ENCODE results near the gene CARM1.
"Not testable (repeated sequence)": the region's sequence is repeated elsewhere in the genome, so short reads cannot be mapped to it uniquely, and the experiment has no call there.

Gene CARM1

GRCh38 chr19:10872546-10873107, 1.3 kb downstream of the CARM1 start:
- DNase-seq (ENCODE audit: low spot score), result no peak

DNA sequence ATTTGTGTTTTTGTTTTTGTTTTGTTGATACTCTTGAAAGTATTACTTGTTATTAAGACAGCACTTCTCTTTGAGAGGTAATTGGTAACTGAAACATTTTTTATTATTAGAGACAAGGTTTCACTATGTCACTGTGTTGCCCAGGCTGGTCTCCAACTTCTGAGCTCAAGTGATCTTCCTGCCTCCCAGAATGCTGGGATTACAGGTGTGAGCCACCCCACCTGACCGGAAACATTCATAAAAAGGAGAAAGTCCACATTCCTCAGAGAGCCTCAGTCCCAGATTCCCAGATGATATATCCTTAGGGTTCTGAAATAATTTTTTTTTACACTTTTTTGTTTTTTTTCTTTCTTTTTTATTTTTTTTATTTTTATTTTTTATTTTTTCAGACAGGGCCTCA, 2.7 kb downstream of the CARM1 start:
- no peak for DNase-seq (ENCODE audit: low spot score)

DNA sequence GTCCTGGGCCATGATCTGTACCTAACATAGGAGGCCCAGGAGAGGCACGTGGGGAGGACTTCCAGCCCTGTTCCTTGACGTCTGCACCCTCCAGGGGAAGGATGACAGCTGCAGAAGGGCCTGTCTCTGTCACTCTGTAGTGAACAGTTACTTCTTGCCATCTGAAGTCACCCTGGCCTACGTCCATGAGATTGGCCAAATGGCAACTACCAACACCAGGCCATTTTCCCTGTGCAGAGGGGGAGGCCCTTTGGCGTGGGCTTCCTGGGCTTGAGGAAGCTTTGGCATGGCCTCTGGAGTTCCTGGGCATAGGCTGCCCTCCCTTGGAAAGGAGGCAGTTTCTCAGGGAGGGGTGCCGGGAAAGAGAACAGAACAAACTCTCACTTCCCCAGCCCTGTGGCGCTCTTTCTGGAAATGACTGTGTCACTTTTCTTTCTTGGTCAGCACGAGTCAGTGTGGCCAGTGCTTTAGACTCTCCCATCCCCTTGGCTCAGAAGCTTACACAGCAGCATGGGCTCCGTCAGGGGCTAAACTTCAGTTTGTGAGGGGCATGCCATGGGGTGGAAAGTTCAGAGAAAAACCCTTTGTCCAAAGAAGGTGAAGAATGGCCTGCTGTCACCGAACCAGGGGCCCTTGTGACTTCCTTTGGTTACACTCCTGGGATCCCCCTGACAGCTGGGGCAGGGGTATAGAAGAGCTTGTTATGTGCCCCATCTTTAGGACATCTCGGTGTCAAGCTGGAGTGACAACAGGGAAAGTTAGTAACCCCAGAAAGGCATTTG, 5.3 kb downstream of the CARM1 start:
- DNase-seq (ENCODE audit: low spot score), result no peak

GRCh38 chr19:10877608-10878007, 6.3 kb downstream of the CARM1 start:
- DNase-seq (ENCODE audit: low spot score), result not testable (repeated sequence)

DNA sequence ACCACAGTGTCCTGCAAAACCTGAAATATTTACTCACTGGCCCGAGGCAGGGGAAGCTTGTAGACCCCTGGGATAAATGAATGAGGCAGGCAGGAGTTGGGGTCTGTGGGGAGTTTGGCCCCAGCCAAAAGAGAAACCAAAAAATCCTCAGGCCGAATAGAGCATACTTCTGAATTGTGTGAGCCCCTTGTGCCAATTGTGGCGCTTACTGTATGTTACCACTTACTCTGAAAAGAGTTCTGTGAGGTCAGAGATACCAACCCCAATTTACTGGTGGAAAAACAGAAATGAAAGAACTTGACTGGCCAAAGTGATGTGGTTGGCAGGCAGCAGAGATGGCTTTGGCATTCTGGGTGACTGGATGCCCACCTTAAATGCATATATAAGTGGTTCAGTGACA, 6.9 kb downstream of the CARM1 start:
- DNase-seq (ENCODE audit: low spot score), result no peak

- DNase-seq (ENCODE audit: low spot score), result no peak
Measured at GRCh38 chr19:10881403-10882107, 10.2 kb downstream of the CARM1 start.

GRCh38 chr19:10882108-10882457, 10.7 kb downstream of the CARM1 start:
- no peak for DNase-seq (ENCODE audit: low spot score)

DNA sequence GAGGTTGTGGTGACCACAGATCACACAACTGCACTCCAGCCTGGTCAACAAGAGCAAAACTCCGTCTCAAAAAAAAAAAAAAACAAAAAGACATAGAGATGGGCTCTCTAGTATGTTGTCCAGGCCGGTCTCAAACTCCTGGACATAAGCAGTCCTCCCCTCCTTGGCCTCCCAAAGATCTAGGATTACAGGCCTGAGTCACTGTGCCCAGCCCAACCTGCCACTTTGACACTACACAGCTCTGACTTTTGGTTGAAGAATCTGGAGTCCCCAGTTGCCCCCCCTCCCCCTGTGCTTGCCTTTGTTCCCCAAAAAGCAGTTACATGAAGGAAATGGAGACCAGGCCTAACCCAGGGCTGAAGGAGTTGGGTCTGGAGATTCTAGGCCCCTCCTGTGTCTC, 12.9 kb downstream of the CARM1 start:
- peak; percentile 81 for DNase-seq (ENCODE audit: low spot score)

- DNase-seq (ENCODE audit: low spot score), result no peak
Measured at GRCh38 chr19:10885201-10886169, 14.1 kb downstream of the CARM1 start.

DNA sequence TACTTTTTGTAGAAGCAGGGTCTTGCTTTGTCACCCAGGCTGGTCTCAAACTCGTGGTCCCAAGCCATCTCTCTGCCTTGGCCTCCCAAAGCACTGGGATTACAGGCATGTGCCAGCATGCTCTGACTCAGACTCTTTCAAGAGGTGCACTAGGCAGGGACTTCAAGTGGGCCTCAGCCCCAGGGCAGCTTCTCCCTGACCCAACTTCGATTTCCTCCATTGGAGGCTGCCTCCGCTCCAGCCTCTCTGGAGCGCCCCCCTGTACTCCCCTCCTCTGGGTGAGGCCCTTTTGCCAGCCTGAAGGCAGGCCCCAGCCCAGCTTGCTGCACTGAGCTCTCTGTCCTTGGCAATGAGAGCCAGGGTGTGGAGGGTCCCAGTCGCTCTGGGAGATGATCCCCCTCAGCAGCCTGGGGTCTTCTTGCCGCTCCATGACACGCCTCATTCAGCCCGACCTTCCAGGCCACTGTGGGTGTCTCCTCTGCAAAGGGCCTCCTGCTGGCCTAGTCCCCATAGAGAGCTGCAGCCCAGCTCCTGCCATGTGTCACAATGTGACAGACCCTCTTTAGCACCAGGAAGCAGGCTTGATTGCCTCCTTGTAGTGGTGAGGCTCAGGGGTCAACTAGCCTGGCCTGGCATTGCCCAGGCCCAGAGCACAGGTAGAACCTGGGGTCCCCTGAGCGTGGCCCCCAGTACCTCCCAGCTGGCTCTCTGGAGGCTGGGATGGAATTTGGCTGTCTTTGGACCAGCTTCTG, 16.4 kb downstream of the CARM1 start:
- no peak for DNase-seq (ENCODE audit: low spot score)

GRCh38 chr19:10888421-10888866, 17.1 kb downstream of the CARM1 start:
- no peak for DNase-seq (ENCODE audit: low spot score)

DNA sequence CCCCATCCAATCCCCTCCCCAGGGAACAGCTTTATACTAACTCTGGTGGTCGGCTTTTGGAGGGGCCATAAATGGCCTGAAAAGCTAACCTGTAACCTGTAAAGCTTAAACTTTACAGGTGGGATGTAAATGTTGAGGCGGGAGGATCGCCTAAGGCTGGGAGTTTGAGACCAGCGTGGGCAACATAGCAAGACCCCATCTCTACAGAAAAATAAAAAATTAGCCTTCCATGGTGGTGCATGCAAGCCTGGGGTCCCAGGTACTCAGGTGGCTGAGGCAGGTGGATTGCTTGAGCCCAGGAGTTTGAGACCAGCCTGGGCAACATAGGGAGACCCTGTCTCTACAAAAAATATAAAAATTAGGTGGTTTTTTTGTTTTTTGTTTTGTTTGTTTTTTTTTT, 18.5 kb downstream of the CARM1 start:
- DNase-seq (ENCODE audit: low spot score), result no peak

GRCh38 chr19:10891405-10892086, 20.2 kb downstream of the CARM1 start:
- no peak for DNase-seq (ENCODE audit: low spot score)

- DNase-seq (ENCODE audit: low spot score), result no peak
Measured at GRCh38 chr19:10892256-10892655, 20.9 kb downstream of the CARM1 start.

GRCh38 chr19:10894911-10895213, 23.5 kb downstream of the CARM1 start:
- DNase-seq (ENCODE audit: low spot score), result no peak

- no peak for DNase-seq (ENCODE audit: low spot score)
Measured at GRCh38 chr19:10895363-10895762, 24.0 kb downstream of the CARM1 start.

DNA sequence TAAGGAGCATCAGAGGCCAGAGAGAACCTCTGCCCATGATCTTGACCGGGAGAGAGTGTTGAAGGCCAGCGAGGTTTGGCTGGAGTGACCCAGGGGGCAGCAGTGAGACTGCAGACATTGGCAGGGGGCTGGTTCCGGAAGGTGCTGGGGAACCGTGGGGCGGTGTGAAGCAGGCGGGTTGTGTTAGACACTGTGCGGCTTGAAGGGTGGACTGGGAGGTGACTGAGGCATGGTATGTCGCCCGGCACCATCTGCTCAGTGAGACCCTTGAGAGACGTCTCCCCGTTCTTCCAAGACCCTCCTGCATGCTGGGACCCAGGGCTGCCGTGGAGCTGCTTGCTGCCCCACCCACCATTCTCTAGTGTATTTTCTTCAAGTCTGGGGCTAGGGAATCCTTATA, 24.6 kb downstream of the CARM1 start:
- DNase-seq (ENCODE audit: low spot score), result no peak

- DNase-seq (ENCODE audit: low spot score), result no peak
Measured at GRCh38 chr19:10896851-10897526, 25.6 kb downstream of the CARM1 start.

GRCh38 chr19:10898633-10899032, 27.3 kb downstream of the CARM1 start:
- DNase-seq (ENCODE audit: low spot score), result no peak

- no peak for DNase-seq (ENCODE audit: low spot score)
Measured at GRCh38 chr19:10899151-10899653, 27.8 kb downstream of the CARM1 start.
